Testis (tissue), 2 donors: ENCODE results near the gene EFNB3.

Source experiments
- POLR2A ChIP-seq: fragments of 450-650 bp; IDR thresholded peaks from one replicate; pipeline ENCODE4 v1.6.1; 2017; ENCODE audit warnings: antibody characterized with exemption, mild to moderate bottlenecking, moderate library complexity
- TF ChIP-seq, protein P1 (sequence below), 3 experiments: fragments of 450-650 bp in 2 of 3; fragments of 200-600 bp in 1 of 3; sonication (generic) in 1 of 3; IDR thresholded peaks; one replicate each; pipeline ENCODE4 v1.5.1; 2016 to 2019; ENCODE audit warnings: antibody characterized with exemption in 3 of 3, mild to moderate bottlenecking in 2 of 3, moderate library complexity in 1 of 3

DNA sequence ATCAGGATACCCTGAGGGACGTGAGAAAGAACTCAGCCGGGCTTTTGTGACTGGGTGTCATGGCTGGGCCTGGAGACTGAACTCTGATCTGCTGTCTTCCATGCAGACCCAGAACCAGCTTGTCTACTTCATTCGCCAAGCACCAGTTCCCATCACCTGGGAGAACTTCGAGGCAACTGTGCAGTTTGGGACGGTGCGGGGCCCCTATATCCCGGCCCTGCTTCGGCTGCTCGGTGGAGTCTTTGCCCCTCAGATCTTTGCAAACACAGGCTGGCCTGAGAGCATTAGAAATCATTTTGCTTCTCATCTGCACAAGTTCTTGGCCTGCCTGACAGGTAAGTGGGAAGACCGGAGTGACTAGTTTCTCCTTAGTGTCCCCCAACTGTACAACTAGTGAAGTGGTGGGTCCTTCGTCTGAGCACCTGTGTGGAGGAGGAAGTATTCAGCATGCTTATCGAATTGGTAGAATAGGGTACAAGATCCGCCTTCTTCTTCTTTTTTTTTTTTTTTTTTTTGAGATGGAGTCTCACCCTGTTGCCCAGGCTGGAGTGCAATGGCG lies 28.1 kb downstream of the EFNB3 start:
- TF ChIP-seq, protein P1, sequence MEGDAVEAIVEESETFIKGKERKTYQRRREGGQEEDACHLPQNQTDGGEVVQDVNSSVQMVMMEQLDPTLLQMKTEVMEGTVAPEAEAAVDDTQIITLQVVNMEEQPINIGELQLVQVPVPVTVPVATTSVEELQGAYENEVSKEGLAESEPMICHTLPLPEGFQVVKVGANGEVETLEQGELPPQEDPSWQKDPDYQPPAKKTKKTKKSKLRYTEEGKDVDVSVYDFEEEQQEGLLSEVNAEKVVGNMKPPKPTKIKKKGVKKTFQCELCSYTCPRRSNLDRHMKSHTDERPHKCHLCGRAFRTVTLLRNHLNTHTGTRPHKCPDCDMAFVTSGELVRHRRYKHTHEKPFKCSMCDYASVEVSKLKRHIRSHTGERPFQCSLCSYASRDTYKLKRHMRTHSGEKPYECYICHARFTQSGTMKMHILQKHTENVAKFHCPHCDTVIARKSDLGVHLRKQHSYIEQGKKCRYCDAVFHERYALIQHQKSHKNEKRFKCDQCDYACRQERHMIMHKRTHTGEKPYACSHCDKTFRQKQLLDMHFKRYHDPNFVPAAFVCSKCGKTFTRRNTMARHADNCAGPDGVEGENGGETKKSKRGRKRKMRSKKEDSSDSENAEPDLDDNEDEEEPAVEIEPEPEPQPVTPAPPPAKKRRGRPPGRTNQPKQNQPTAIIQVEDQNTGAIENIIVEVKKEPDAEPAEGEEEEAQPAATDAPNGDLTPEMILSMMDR (IDR thresholded peaks at IDR 0.05), result no peak
- TF ChIP-seq POLR2A, result no peak
